Measurements from ENCODE around the gene INSYN1.

Gene INSYN1

GRCh38 chr15:73685981-73686380, 67.2 kb downstream of the INSYN1 start:
- DNase-seq (ENCODE audit: low read depth): no peak

Measured in GM04503 (cell line).